Tibial nerve (tissue), 4 donors: Measurements from ENCODE around the gene MSS51.

Experiments
- CTCF ChIP-seq, 5 experiments: fragments of 200-600 bp in 3 of 5; fragments of 450-650 bp in 2 of 5; sonication (generic) in 3 of 5; IDR thresholded peaks; one replicate each; pipeline ENCODE4 v1.5.1; 2016 to 2019; ENCODE audit warnings: antibody characterized with exemption in 5 of 5, mild to moderate bottlenecking in 3 of 5, moderate library complexity in 2 of 5
- EP300 ChIP-seq, 2 donors: sonication (generic); formaldehyde crosslinking; IDR thresholded peaks; one replicate each; pipeline ENCODE4 v1.6.1; 2017; ENCODE audit warnings: antibody characterized with exemption in 2 of 2, mild to moderate bottlenecking in 1 of 2

- TF ChIP-seq CTCF (IDR thresholded peaks at IDR 0.05) (no peak), EP300 (IDR thresholded peaks at IDR 0.05) (no peak)
Measured at GRCh38 chr10:73408061-73408460, 25.3 kb downstream of the MSS51 start.
